ENCODE results near the gene MYOM1. TPM values are rescaled to one million over a fixed set of nuclear protein-coding genes. Genes with fewer than 3 reads are reported as not detected.

Gene MYOM1
- total RNA-seq, 2 experiments from 2014 or later: 2.4 to 3.8 TPM

DNA sequence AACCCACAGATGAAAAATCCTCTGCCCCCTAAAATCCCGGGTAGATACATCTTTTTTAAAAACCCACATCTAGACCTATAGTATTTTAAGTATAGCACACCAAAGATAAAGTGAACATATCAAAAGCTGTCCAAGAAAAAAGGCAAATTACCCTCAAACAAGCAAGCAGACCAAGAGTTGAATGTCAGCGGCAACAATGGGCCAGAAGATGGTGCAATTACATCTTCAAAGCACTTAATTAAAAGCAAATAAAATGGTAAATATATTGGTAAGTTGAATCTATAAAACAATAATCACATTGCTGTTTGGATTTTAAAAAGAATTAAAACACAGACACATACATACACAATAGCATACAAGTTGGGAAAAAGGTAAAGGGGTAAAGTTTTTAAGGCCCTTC, 98.5 kb downstream of the MYOM1 start:
- BruUV-seq (replicated peaks): no TSS peak
- Histone ChIP-seq H4K20me1 (ENCODE audit: insufficient read depth, low read length) (no peaks in the 10 kb centered on the region), H3K9me2 (ENCODE audit: insufficient read depth, low read length) (no peaks in the 10 kb centered on the region), H2AFZ (ENCODE audit: low read length) (no peak overlapping the region), H3K36me3 (ENCODE audit: insufficient read depth, low read length) (no peaks in the 10 kb centered on the region), H3K9me3 (ENCODE audit: low read length) (no peaks in the 10 kb centered on the region), H3K27ac (ENCODE audit: low read depth, low read length, poor library complexity, severe bottlenecking) (no peak overlapping the region), H3K4me2 (ENCODE audit: low read length) (no peak overlapping the region), H3K4me3 (ENCODE audit: low read depth, low read length, poor library complexity, severe bottlenecking) (no peak overlapping the region), H3K4me1 (ENCODE audit: insufficient read depth, low read length, poor library complexity, severe bottlenecking) (no peaks in the 10 kb centered on the region), H3K79me2 (ENCODE audit: insufficient read depth, low read depth, low read length) (no peaks in the 10 kb centered on the region)
- POLR2A ChIA-PET: no interaction called here
- intact Hi-C loops (cut with micrococcal nuclease; ENCODE audit: unreplicated experiment): no loop called here
- TF ChIP-seq, protein P1, sequence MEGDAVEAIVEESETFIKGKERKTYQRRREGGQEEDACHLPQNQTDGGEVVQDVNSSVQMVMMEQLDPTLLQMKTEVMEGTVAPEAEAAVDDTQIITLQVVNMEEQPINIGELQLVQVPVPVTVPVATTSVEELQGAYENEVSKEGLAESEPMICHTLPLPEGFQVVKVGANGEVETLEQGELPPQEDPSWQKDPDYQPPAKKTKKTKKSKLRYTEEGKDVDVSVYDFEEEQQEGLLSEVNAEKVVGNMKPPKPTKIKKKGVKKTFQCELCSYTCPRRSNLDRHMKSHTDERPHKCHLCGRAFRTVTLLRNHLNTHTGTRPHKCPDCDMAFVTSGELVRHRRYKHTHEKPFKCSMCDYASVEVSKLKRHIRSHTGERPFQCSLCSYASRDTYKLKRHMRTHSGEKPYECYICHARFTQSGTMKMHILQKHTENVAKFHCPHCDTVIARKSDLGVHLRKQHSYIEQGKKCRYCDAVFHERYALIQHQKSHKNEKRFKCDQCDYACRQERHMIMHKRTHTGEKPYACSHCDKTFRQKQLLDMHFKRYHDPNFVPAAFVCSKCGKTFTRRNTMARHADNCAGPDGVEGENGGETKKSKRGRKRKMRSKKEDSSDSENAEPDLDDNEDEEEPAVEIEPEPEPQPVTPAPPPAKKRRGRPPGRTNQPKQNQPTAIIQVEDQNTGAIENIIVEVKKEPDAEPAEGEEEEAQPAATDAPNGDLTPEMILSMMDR (conservative IDR thresholded peaks at IDR 0.05; ENCODE audit: low read length): peak; percentile 70
- TF ChIP-seq EZH2phosphoT487 (IDR thresholded peaks at IDR 0.05; ENCODE audit: borderline replicate concordance, low read depth, low read length): no peak
- CTCF ChIA-PET (ENCODE audit: unreplicated experiment): no interaction called here
- DNase-seq (ENCODE audit: low spot score): peak; percentile 8

DNA sequence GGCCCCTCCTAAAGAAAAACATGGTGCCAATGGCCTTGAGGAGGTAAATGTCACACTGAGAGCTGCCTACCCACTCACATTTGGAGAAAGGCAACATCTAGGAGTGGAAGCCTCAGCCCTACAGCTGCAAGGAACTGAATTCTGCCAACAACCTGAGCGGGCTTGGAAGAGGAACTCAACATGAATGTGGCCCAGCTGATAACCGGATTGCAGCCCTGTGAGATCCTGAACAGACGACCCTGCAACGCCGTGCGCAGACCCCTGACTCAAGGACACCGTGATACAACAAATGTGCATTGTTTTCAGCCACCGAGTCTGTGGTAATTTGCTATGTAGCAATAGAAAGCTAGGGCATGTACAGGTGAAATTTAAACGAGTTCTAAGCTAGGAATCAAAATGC, 99.4 kb downstream of the MYOM1 start:
- no peaks in the 10 kb centered on the region for H3K79me2 ChIP-seq (ENCODE audit: insufficient read depth, low read depth, low read length)
- intact Hi-C loops (cut with micrococcal nuclease; ENCODE audit: unreplicated experiment): no loop called here
- H4K20me1 ChIP-seq (ENCODE audit: insufficient read depth, low read length): no peaks in the 10 kb centered on the region
- H3K9me3 ChIP-seq (ENCODE audit: low read length): no peaks in the 10 kb centered on the region
- ChIA-PET CTCF (ENCODE audit: unreplicated experiment) (no interaction called here), POLR2A (interaction anchor here (0.6 kb wide), 1 partner anchor 8 kb away, joined by 3 read pairs; no protein-coding TSS in a partner anchor)
- DNase-seq (ENCODE audit: low spot score): no peak
- no peak overlapping the region for H3K4me2 ChIP-seq (ENCODE audit: low read length)
- TF ChIP-seq, protein P1 (conservative IDR thresholded peaks at IDR 0.05; ENCODE audit: low read length): no peak
- TF ChIP-seq EZH2phosphoT487 (IDR thresholded peaks at IDR 0.05; ENCODE audit: borderline replicate concordance, low read depth, low read length): no peak
- H3K27ac ChIP-seq (ENCODE audit: low read depth, low read length, poor library complexity, severe bottlenecking): no peak overlapping the region
- no TSS peak for BruUV-seq (replicated peaks)
- no peaks in the 10 kb centered on the region for H3K4me1 ChIP-seq (ENCODE audit: insufficient read depth, low read length, poor library complexity, severe bottlenecking)
- H3K4me3 ChIP-seq (ENCODE audit: low read depth, low read length, poor library complexity, severe bottlenecking): no peak overlapping the region
- H3K9me2 ChIP-seq (ENCODE audit: insufficient read depth, low read length): no peaks in the 10 kb centered on the region
- no peaks in the 10 kb centered on the region for H3K36me3 ChIP-seq (ENCODE audit: insufficient read depth, low read length)
- H2AFZ ChIP-seq (ENCODE audit: low read length): no peak overlapping the region

DNA sequence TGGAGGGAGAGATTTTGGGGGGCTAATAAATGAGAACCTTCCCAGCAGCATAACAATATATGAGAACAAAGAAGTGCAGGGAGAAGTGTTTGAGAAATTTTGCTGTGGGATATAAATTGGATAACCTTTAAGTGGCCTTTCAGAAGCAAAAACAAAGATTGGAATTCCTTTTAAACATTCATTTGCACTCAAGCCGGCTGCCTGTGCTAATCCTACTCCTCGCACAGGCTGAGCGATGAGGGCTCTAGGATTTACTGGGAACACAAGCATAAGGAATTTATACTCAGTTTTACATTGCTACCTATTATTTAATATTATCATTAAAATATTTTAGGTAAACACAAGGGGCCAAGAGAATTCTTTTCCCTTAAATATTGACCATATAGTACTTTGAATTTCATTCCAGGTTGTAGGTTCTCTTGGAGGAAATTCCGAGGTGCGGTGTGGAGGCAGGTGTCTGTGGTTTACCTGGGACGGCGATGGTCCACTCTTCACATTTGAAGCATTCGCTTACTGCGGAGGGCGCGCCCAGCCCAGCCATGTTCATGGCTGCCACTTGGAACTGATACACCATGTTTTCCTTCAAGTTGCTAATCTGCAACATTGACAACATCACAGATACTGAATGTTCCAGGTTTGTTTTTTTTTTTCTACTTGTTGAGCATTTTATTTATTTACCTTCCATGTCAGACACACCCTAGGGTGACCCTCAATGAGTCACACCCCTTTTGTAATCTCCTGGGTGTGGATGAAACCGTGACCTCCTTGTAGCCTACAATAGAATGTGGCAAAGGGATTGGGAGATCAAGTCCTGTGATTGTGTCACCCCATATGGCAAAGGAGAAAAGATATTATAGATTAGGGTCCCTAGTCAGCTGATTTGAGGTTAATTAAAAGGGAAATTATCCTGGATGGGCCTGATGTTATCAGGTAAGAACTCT, 100.1 kb downstream of the MYOM1 start:
- Histone ChIP-seq H3K9me3 (ENCODE audit: low read length) (no peaks in the 10 kb centered on the region), H3K4me3 (ENCODE audit: low read depth, low read length, poor library complexity, severe bottlenecking) (no peak overlapping the region), H3K4me2 (ENCODE audit: low read length) (no peak overlapping the region), H3K9me2 (ENCODE audit: insufficient read depth, low read length) (no peaks in the 10 kb centered on the region), H4K20me1 (ENCODE audit: insufficient read depth, low read length) (no peaks in the 10 kb centered on the region), H3K27ac (ENCODE audit: low read depth, low read length, poor library complexity, severe bottlenecking) (no peak overlapping the region), H3K4me1 (ENCODE audit: insufficient read depth, low read length, poor library complexity, severe bottlenecking) (no peaks in the 10 kb centered on the region), H3K79me2 (ENCODE audit: insufficient read depth, low read depth, low read length) (no peaks in the 10 kb centered on the region), H2AFZ (ENCODE audit: low read length) (no peak overlapping the region), H3K36me3 (ENCODE audit: insufficient read depth, low read length) (no peaks in the 10 kb centered on the region)
- POLR2A ChIA-PET: interaction anchor here (0.6 kb wide), 1 partner anchor 9 kb away, joined by 3 read pairs; no protein-coding TSS in a partner anchor
- BruUV-seq (replicated peaks): no TSS peak
- no peak for DNase-seq (ENCODE audit: low spot score)
- intact Hi-C loops (cut with micrococcal nuclease; ENCODE audit: unreplicated experiment): no loop called here
- CTCF ChIA-PET (ENCODE audit: unreplicated experiment): no interaction called here
- TF ChIP-seq, protein P1 (conservative IDR thresholded peaks at IDR 0.05; ENCODE audit: low read length): no peak
- TF ChIP-seq EZH2phosphoT487 (IDR thresholded peaks at IDR 0.05; ENCODE audit: borderline replicate concordance, low read depth, low read length): no peak
